Retinal pigment epithelial cell (primary cell): Measurements from ENCODE around the gene GPR15LG.

Experiments used
- DNase-seq: peaks from one replicate; pipeline ENCODE4 v3.0.0-alpha.2; 2010; ENCODE audit warnings: low read depth
- H3K4me3 ChIP-seq: 2 replicates; pipeline ENCODE4 v1.5.1; 2011; ENCODE audit warnings: mild to moderate bottlenecking, low read length, control low read depth, moderate library complexity
- TF ChIP-seq, protein P1 (sequence below): conservative IDR thresholded peaks from 2 replicates; pipeline ENCODE4 v1.5.1; 2011; ENCODE audit warnings: low read depth, low read length, control low read depth, inconsistent platforms

The GPR15LG gene

DNA sequence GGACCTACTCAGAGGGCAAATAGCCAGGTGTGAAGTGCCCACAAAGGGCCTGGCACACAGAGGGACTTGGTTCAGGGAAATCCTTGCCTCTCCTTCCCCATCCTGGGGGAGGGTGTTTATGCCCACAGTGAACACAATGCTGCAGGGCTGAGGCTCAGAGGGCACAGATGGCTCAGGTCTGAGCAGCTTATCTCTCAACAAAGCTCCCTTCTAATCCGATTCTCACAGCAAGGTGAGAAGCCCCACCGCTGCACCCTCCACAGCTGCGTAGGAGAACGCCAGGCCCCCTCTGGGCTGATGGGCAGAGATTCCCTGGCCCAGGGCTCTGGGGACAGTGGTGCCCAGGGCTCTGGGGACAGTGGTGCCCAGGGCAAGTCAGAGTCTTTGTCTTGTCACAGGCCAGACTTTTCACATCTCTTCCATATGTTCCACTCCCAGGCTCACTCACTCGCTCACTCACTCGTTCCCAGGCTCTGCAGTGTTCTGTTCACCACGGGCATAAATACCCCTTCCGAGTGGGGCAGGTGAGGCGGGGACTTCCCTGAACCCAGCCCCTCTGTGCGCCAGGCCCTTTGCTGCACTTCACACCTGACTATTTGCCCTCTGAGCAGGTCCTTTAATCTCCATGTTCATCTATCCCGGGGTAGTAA lies 12.1 kb downstream of the GPR15LG start:
- no peak for DNase-seq
- H3K4me3 ChIP-seq: no peak overlapping the region
- TF ChIP-seq, protein P1, sequence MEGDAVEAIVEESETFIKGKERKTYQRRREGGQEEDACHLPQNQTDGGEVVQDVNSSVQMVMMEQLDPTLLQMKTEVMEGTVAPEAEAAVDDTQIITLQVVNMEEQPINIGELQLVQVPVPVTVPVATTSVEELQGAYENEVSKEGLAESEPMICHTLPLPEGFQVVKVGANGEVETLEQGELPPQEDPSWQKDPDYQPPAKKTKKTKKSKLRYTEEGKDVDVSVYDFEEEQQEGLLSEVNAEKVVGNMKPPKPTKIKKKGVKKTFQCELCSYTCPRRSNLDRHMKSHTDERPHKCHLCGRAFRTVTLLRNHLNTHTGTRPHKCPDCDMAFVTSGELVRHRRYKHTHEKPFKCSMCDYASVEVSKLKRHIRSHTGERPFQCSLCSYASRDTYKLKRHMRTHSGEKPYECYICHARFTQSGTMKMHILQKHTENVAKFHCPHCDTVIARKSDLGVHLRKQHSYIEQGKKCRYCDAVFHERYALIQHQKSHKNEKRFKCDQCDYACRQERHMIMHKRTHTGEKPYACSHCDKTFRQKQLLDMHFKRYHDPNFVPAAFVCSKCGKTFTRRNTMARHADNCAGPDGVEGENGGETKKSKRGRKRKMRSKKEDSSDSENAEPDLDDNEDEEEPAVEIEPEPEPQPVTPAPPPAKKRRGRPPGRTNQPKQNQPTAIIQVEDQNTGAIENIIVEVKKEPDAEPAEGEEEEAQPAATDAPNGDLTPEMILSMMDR: no peak

DNA sequence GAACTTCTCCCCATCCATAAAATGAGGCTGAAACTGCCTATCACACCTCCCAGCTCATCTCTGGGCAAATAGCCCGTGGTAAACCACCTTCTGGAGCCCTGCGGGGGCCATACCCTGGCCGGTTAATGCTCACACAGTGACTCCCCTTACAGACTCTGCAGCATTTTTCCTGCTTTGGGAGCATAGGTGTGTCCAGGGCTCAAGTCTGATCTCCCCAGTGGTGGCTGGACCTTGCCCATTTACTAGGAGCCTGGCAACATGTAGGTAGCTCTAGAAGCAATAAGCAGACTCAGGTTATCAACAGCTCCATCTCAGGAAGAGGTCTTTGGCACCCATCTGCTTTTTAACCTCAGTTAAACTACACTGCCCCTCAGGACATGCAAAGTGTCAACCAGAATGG lies 15.2 kb downstream of the GPR15LG start:
- TF ChIP-seq, protein P1: no peak
- DNase-seq: no peak
- H3K4me3 ChIP-seq: no peak overlapping the region

DNA sequence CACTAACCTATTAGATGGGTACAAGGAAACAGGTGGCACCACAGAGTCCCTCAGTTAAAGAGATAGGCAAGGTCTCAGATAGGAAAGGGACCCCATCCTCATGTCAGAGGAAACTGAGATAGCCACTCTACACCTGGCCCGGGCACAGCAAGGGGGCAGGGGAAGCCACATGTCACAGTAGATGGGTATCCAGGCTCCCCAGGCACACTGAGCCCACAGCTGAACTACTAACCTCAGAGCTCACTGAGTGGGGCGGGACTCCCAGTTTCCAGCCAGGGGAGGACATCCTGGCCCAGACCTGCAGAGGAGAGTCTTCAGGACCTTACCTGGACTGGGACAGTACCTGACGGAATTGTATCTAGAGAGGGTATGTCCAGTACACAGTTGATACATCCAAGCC lies 17.0 kb downstream of the GPR15LG start:
- H3K4me3 ChIP-seq: no peak overlapping the region
- TF ChIP-seq, protein P1: no peak
- DNase-seq: no peak

DNA sequence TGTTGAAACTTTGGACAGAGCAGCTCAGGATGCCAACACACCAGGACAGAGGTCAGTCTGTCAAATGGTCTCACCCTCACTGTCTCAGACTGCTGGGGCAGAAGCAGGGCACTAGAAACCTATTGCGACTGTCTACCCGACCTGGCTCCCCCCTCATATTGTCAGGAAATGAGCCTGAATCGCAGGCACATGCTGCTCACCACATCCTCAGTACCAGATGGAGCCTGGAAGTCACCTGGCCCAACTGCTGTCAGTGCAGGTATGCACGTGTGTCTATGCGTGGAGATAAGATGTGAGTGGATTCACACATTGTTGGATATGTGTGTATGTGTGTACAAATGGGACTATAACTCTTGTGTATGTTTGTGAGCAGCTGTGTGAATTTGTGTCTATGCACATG lies 17.5 kb downstream of the GPR15LG start:
- TF ChIP-seq, protein P1: no peak
- no peak overlapping the region for H3K4me3 ChIP-seq
- no peak for DNase-seq

DNA sequence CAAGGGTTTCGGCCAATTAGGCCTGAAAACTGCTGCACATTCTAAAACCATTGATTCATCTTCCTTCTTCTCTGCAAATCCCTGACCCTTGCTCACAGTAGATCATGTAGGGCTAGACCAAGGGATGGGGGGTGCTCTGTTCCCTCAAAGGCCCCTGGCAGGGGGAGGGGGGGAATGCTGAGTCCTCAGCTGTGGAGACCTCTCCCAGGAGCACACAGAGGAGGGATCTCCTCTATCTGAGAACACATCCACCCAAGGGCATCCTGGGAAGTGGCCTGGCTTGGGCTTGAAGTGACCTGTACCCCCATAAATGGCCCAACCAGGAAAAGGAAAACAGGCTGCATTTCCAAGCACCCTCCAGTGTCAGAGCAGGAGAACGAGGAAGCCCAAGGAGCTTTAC lies 19.7 kb downstream of the GPR15LG start:
- H3K4me3 ChIP-seq: no peak overlapping the region
- DNase-seq: no peak
- TF ChIP-seq, protein P1: no peak

DNA sequence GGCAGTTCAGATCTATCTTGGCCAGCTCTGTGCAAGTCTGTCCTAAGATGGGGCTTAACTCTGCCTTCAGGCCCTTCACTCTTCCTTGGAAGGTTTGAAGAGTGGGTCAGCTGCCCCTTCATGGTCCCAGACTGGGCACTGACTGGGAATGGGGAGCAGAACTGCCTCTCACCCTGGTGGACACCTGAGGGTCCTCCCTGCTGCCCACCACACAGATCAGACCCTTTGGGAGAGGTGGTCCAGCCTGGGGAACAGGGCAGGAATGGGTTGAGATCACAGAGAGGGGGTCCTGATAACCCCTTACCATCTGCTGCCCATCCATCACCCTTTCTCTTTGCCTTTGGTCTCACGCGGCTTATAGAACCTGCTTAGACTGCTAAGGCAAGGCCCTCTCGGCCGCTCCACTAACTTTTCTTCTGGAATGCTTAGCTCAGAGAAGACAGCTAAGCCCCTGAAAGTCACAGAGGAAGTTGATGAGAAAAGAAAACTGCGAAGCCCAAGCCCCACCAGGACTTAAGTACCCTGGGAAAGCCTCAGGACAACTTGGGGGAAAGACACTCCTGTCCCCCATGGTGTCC lies 20.3 kb downstream of the GPR15LG start:
- TF ChIP-seq, protein P1: no peak
- peak overlapping the region; percentile 31 for H3K4me3 ChIP-seq
- DNase-seq: no peak

DNA sequence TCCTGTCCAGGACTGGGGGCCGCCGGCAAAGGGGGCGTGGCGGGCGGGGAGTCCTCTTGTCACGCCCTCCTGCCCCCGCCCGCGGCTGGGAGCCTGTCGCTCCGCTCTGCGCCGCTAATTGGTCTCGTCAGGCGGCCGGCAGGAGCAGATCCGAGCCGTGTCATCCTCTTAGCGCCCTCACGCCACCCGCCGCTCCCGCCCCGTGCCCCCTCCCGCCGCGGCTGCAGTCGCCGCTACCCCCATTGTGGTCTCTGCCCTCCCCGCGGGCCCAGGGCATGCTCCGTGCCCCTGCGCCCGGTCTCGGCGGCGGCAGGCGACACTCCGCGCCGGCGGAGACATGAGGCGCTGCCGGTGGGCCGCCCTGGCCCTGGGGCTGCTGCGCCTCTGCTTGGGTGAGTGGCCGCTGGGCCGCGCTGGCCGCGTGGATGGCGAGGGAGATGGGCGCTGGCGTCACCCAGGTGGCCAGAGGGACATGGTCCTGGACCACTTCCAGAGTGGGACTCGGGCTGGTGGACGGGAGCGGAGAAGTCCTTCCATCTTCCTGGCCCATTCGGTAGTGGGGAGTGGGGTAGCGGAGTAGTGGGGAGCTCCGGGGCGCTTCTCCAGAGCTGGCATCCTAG lies 20.9 kb downstream of the GPR15LG start, which contains the start of gene CDHR1:
TSS of gene CDHR1 (plus strand) at position 114 of the 620 bp plus-strand sequence. CDS start at position 338, 224 bp downstream.
- TF ChIP-seq, protein P1: no peak
- no peak for DNase-seq
- peak within 1 kb of the TSS; percentile 31 for H3K4me3 ChIP-seq
